GM10248 (cell line): ENCODE measurements around the gene IDH3A.
"Not testable (repeated sequence)": the region's sequence is repeated elsewhere in the genome, so short reads cannot be mapped to it uniquely, and the experiment has no call there.

Experiments
- CTCF ChIA-PET: fragments of 300-600 bp; sonication (Branson Sonifier 250); formaldehyde crosslinking; extraction: SDS; loops from one replicate; lab custom pipeline; 2021; ENCODE audit warnings: antibody characterized with exemption; lab: Yijun Ruan, JAX
- POLR2A ChIA-PET: fragments of 350-650 bp; sonication (Branson Sonifier 250); formaldehyde crosslinking; extraction: SDS; loops from one replicate; lab custom pipeline; 2020; ENCODE audit warnings: antibody characterized with exemption; lab: Yijun Ruan, JAX
- DNase-seq: peaks from one replicate; pipeline ENCODE4 v3.0.0; 2012; ENCODE audit errors: extremely low spot score
- TF ChIP-seq, protein P1 (sequence below): IDR thresholded peaks from 2 replicates; pipeline ENCODE4 v1.5.1; 2012; ENCODE audit warnings: mild to moderate bottlenecking, low read depth; ENCODE audit errors: extremely low read depth, missing control alignments, control extremely low read depth

IDH3A gene

DNA sequence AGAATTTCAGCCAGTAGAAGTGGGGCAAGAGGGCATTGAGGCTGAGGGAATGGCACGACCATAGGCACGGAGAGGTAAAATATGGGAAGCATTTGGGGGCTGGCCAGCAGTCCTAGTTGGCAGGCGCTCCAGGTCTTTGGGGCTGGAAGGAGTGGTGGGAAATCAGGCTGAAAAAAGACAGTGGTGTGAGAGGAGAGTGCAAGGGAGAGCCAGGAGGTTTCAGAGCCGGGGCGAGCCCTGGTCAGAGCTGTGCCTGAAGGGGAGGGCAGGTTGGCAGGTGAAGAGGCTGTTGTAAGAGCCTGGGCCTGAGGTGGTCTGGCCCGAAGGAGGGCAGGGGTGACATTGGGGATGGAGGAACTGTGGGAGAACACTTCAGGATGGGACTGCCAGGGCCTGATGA is 1.6 kb upstream of the IDH3A start:
- TF ChIP-seq, protein P1, sequence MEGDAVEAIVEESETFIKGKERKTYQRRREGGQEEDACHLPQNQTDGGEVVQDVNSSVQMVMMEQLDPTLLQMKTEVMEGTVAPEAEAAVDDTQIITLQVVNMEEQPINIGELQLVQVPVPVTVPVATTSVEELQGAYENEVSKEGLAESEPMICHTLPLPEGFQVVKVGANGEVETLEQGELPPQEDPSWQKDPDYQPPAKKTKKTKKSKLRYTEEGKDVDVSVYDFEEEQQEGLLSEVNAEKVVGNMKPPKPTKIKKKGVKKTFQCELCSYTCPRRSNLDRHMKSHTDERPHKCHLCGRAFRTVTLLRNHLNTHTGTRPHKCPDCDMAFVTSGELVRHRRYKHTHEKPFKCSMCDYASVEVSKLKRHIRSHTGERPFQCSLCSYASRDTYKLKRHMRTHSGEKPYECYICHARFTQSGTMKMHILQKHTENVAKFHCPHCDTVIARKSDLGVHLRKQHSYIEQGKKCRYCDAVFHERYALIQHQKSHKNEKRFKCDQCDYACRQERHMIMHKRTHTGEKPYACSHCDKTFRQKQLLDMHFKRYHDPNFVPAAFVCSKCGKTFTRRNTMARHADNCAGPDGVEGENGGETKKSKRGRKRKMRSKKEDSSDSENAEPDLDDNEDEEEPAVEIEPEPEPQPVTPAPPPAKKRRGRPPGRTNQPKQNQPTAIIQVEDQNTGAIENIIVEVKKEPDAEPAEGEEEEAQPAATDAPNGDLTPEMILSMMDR: no peak
- ChIA-PET POLR2A (no interaction called here), CTCF (interaction anchor here (1.0 to 4.6 kb wide), 9 partner anchors 9 to 188 kb away, joined by 3 to 24 read pairs (median 3); partner anchors contain the start of gene CIB2)
- no peak for DNase-seq

DNA sequence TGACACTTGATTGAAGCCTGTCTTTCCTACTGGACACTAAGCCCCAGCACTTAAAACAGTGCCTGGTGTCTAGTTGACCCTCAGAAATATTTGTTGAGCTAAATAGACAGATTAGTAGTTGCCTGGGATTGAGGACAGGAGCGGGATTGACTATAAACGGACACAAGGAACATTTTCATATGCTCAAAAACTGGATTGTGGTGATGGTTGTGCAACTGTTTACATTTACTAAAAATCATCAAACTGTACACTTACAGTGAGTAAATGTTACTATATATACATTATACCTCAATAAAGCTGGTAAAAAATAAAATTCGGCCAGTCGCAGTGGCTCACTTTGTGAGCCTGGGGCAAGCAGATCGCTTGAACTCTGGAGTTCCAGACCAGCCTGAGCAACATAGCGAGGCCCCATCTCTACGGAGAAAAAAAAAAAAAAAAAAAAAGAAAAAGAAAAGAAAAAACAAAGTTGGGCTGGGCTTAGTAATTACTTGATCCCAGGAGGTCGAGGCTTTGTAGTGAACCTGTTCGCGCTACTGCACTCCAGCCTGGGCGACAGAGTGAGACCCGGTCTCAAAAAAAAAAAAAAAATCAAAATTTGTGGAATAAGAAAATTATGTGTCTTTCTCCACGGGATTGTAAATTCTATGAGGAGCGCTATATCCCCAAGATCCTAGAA is 632 bp upstream of the IDH3A start:
- ChIA-PET POLR2A (interaction anchor here (0.7 kb wide), 1 partner anchor 49 kb away, joined by 5 read pairs; no protein-coding TSS in a partner anchor), CTCF (interaction anchor here (0.8 to 4.6 kb wide), 11 partner anchors 8 to 189 kb away, joined by 3 to 24 read pairs (median 3); partner anchors contain the start of gene CIB2)
- no peak for DNase-seq
- TF ChIP-seq, protein P1: no peak

DNA sequence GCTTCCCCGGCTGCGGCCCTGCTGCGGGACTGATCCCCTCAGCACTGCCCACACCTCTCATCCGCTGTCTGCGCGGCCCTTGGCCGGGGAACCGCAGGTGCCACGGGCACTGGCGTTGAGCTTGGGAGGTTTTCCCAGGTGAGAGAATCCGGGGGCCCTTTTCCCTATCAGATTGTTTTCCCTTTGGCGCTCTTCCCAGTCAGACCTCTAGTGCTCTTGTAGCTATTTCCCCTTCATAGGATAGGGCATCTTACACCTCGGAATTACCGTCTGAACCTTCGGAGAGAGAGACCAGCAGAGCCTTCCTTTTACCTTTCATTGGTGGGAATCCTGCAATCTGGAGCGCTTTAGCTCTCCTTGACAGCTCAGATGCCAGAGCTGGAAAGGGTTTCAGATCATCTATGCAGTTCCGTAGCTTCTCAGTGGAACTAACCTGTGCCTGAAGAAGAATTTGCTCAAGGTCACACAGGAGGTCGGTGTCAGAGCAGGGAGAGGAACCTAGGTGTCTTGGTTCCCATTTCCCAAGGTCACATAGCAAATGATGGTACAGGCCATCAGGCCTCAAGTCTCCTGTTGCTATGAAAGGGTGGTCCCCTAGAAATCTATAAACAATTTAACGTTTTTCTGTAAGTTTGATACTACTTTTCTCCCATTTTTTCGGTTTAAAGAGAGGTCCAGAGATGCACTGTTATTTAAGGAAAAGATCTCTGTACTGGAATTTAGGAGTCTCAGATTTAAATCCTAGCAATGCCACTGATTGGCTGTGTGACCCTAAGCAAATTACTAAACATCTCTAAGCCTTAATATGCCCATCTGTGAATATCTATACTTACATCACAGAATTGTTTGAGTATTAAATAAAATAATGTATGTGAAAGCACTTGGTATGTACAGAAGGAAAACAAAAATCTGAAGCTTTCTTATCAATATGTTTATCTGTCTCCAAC is 916 bp downstream of the IDH3A start:
- ChIA-PET CTCF (interaction anchor here (0.9 to 4.6 kb wide), 9 partner anchors 11 to 90 kb away, joined by 3 to 24 read pairs (median 4); no protein-coding TSS in a partner anchor), POLR2A (interaction anchor here (0.5 kb wide), 1 partner anchor 12 kb away, joined by 5 read pairs; no protein-coding TSS in a partner anchor)
- DNase-seq: no peak

DNA sequence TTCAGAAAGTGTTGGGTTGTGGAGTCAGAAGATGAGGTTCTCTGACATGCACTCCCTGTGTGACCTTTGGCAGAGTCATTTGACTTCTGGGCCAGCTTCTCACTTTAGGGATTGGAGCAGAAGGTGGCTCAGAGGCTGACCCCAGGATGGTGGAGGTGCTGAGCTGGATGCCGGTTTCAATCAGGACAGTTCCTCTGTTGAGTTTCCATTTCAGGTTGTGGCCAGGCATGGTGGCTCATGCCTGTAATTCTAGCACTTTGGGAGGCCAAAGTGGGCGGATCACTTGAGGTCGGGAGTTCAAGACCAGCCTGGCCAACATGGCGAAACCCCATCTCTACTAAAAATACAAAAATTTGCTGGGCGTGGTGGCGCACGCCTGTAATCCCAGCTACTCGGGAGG is 1.9 kb downstream of the IDH3A start:
- CTCF ChIA-PET: interaction anchor here (1.1 to 4.6 kb wide), 6 partner anchors 14 to 44 kb away, joined by 3 to 24 read pairs (median 5); partner anchors contain the start of gene CIB2

More for the DNA sequence above, 916 bp downstream of the IDH3A start:
- TF ChIP-seq, protein P1: no peak

DNA sequence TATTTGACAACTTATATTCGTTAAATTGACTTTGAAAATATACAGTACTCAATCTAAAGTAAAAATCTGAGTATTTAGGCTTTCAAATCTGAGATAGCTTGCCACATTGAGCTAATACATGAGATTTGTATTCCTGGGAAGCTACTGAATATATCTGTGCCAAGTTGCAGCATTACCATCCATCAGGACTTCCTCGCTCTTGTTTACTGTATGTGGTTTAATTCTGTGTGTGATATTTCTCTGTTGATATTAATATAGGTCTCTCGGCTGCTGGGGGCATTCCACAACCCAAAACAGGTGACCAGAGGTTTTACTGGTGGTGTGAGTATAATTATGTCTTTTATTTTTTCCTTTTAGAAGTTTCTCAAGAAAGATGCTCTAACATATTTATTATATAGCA is 5.8 kb downstream of the IDH3A start:
- CTCF ChIA-PET: interaction anchor here (0.8 to 2.1 kb wide), 6 partner anchors 23 to 196 kb away, joined by 3 to 7 read pairs (median 4); partner anchors contain the start of gene CIB2
- TF ChIP-seq, protein P1: no peak
- POLR2A ChIA-PET: no interaction called here
- no peak for DNase-seq

More for the DNA sequence above, 1.9 kb downstream of the IDH3A start:
- POLR2A ChIA-PET, DNase-seq: not testable (repeated sequence)

DNA sequence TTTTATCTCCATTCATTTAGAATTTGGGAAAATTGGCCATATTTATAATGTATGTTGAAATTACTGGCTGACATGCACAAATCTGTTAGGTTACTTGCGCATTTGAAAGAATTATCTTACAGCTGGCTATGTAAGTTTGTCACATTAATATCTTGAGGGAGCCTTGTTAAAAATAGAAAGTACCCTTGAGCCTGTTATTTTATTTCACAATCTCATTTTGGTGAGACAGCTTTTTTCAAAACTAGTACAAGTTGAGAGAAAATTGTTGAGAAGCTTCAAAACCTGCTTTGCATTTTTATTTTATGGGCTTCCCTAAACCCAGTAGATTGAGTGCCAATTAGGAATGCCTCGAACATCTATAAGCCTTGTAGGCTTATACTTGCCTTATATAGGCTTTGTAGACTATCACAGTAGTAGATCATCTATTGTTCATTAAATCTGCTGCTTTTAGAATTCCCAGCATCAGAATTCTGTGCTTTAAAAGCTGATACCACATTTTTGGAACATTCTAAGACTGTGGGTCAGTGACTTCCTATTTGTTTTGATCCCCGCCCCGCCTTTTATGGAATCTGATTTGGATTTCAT is 6.3 kb downstream of the IDH3A start:
- TF ChIP-seq, protein P1: no peak
- DNase-seq: no peak
- CTCF ChIA-PET: interaction anchor here (0.8 to 2.1 kb wide), 8 partner anchors 11 to 196 kb away, joined by 3 to 7 read pairs (median 3); partner anchors contain the start of gene CIB2
- POLR2A ChIA-PET: no interaction called here
